ENCODE data around the gene FHIT.

The FHIT gene

DNA sequence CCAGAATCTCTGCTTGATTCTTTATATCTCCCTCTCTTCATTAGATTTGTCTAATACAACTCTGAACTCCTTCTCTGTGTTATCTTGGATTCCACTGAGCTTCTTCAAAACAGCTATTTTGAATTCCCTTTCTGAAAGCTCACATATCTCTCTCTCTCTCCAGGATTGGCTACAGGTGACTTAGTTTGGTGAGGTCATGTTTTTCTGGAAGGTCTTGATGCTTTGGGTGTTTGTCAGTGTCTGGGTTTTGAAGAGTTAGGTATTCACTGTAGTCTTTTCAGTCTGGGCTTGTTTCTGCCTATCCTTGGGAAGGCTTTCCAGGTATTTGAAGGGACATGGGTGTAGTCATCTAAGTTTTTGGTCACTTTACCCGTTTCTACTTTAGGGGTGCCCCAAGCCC is 781.8 kb downstream of the FHIT start:
- Histone ChIP-seq H3K9me2 (replicated peaks; ENCODE audit: control insufficient read depth, low read length) (no peaks in the 10 kb centered on the region), H3K9me3 (ENCODE audit: control insufficient read depth, insufficient read depth, low read length) (no peaks in the 10 kb centered on the region), H3K4me1 (ENCODE audit: control insufficient read depth, low read length) (no peaks in the 10 kb centered on the region), H3K79me2 (ENCODE audit: control insufficient read depth, low read length) (no peaks in the 10 kb centered on the region), H4K20me1 (ENCODE audit: control insufficient read depth, insufficient read depth, low read depth, low read length) (no peaks in the 10 kb centered on the region), H3K4me2 (ENCODE audit: low read length) (no peak overlapping the region), H3F3A (ENCODE audit: control insufficient read depth, insufficient read depth) (no peaks in the 10 kb centered on the region), H3K27me3 (ENCODE audit: control insufficient read depth, low read length) (no peaks in the 10 kb centered on the region), H3K36me3 (ENCODE audit: control insufficient read depth, low read length) (no peaks in the 10 kb centered on the region), H3K4me3 (ENCODE audit: low read length) (no peak overlapping the region), H3K27ac (ENCODE audit: low read depth, low read length) (no peak overlapping the region)
- TF ChIP-seq CTCF (IDR thresholded peaks at IDR 0.05; ENCODE audit: low read depth, low read length, poor library complexity, severe bottlenecking) (no peak), EZH2phosphoT487 (IDR thresholded peaks at IDR 0.05; ENCODE audit: borderline replicate concordance, low read length) (no peak)

DNA sequence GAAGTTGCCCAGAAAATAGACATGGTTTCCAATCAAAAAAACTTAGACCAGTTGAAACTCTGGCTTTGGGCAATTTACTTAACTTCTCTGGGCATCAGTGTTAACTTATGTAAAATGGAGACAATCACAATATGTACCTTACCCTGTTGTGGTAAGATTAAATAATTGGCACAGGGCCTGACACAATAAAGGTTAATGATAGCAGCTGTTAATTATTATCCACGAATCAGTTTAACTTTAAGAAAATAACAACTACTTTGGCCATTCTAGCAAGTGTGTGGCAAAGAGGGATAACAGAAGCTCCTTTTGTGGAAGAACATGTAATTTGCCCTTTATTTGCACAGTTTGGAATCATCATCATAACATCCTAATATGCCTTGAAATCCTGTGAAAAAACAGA is 787.6 kb downstream of the FHIT start:
- Histone ChIP-seq H3K4me2 (ENCODE audit: low read length) (no peak overlapping the region), H3K9me3 (ENCODE audit: control insufficient read depth, insufficient read depth, low read length) (no peaks in the 10 kb centered on the region), H3K27me3 (ENCODE audit: control insufficient read depth, low read length) (no peaks in the 10 kb centered on the region), H3K9me2 (replicated peaks; ENCODE audit: control insufficient read depth, low read length) (no peaks in the 10 kb centered on the region), H3K4me1 (ENCODE audit: control insufficient read depth, low read length) (no peaks in the 10 kb centered on the region), H3K79me2 (ENCODE audit: control insufficient read depth, low read length) (no peaks in the 10 kb centered on the region), H3K36me3 (ENCODE audit: control insufficient read depth, low read length) (no peaks in the 10 kb centered on the region), H3F3A (ENCODE audit: control insufficient read depth, insufficient read depth) (no peaks in the 10 kb centered on the region), H3K4me3 (ENCODE audit: low read length) (no peak overlapping the region), H3K27ac (ENCODE audit: low read depth, low read length) (no peak overlapping the region), H4K20me1 (ENCODE audit: control insufficient read depth, insufficient read depth, low read depth, low read length) (no peaks in the 10 kb centered on the region)
- TF ChIP-seq EZH2phosphoT487 (IDR thresholded peaks at IDR 0.05; ENCODE audit: borderline replicate concordance, low read length), result no peak
- TF ChIP-seq CTCF (IDR thresholded peaks at IDR 0.05; ENCODE audit: low read depth, low read length, poor library complexity, severe bottlenecking), result no peak

DNA sequence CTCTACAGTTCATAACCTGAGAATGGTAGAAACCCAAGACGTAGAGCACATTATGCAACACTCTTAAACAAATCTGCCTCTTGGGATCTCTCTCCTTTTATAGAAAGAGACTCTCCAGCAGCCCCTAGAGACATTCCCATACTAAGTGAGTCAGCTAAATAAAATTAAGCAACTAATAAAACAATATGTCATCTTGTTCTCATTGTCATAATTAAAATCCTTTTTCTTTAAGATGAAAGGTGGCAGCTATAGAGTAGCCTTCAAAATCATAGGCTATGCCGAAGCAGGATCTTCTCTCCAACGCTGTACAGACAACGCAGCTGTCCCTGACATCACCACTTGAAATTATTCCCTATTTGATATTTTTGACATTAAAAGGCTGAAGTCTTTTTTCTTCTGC is 790.0 kb downstream of the FHIT start:
- Histone ChIP-seq H4K20me1 (ENCODE audit: control insufficient read depth, insufficient read depth, low read depth, low read length) (no peaks in the 10 kb centered on the region), H3K27me3 (ENCODE audit: control insufficient read depth, low read length) (no peaks in the 10 kb centered on the region), H3K36me3 (ENCODE audit: control insufficient read depth, low read length) (no peaks in the 10 kb centered on the region), H3F3A (ENCODE audit: control insufficient read depth, insufficient read depth) (no peaks in the 10 kb centered on the region), H3K79me2 (ENCODE audit: control insufficient read depth, low read length) (no peaks in the 10 kb centered on the region), H3K4me2 (ENCODE audit: low read length) (no peak overlapping the region), H3K9me3 (ENCODE audit: control insufficient read depth, insufficient read depth, low read length) (no peaks in the 10 kb centered on the region), H3K4me3 (ENCODE audit: low read length) (no peak overlapping the region), H3K27ac (ENCODE audit: low read depth, low read length) (no peak overlapping the region), H3K9me2 (replicated peaks; ENCODE audit: control insufficient read depth, low read length) (no peaks in the 10 kb centered on the region), H3K4me1 (ENCODE audit: control insufficient read depth, low read length) (no peaks in the 10 kb centered on the region)
- TF ChIP-seq EZH2phosphoT487 (IDR thresholded peaks at IDR 0.05; ENCODE audit: borderline replicate concordance, low read length), result no peak
- no peak for TF ChIP-seq CTCF (IDR thresholded peaks at IDR 0.05; ENCODE audit: low read depth, low read length, poor library complexity, severe bottlenecking)

DNA sequence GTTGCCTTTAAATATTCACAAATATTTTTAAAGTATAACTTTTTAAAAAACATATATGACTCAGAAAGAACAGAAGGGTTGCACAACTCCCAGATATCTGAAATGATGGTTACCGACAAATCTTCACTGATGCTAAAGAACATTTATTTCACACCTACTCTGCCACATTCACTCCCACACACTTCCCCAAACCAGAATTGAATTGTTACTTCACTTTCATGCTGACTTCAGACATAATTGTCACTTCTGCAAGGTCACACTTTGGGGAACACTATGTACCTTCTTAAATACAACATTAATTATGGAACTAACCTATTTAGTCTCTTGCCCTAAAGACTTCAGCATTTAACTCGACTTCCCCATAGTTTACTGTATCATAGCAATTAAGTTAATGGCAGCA is 795.1 kb downstream of the FHIT start:
- TF ChIP-seq CTCF (IDR thresholded peaks at IDR 0.05; ENCODE audit: low read depth, low read length, poor library complexity, severe bottlenecking), result no peak
- TF ChIP-seq EZH2phosphoT487 (IDR thresholded peaks at IDR 0.05; ENCODE audit: borderline replicate concordance, low read length), result no peak
- Histone ChIP-seq H3K4me2 (ENCODE audit: low read length) (no peak overlapping the region), H3K9me3 (ENCODE audit: control insufficient read depth, insufficient read depth, low read length) (no peaks in the 10 kb centered on the region), H3K9me2 (replicated peaks; ENCODE audit: control insufficient read depth, low read length) (no peaks in the 10 kb centered on the region), H3K79me2 (ENCODE audit: control insufficient read depth, low read length) (no peaks in the 10 kb centered on the region), H3K27ac (ENCODE audit: low read depth, low read length) (no peak overlapping the region), H3K27me3 (ENCODE audit: control insufficient read depth, low read length) (no peaks in the 10 kb centered on the region), H3K36me3 (ENCODE audit: control insufficient read depth, low read length) (no peaks in the 10 kb centered on the region), H3K4me3 (ENCODE audit: low read length) (no peak overlapping the region), H3K4me1 (ENCODE audit: control insufficient read depth, low read length) (no peaks in the 10 kb centered on the region), H4K20me1 (ENCODE audit: control insufficient read depth, insufficient read depth, low read depth, low read length) (no peaks in the 10 kb centered on the region), H3F3A (ENCODE audit: control insufficient read depth, insufficient read depth) (no peaks in the 10 kb centered on the region)
